ENCODE data around the gene SEMA5A.

The SEMA5A gene

GRCh38 chr5:9318031-9318430, 227.8 kb downstream of the SEMA5A start:
- DNase-seq (ENCODE audit: low read depth): no peak
- TF ChIP-seq CTCF (conservative IDR thresholded peaks at IDR 0.05; ENCODE audit: low read length): no peak
- no peak overlapping the region for H3K4me3 ChIP-seq (ENCODE audit: low read length)

GRCh38 chr5:9316733-9317132, 229.1 kb downstream of the SEMA5A start:
- no peak for TF ChIP-seq CTCF (conservative IDR thresholded peaks at IDR 0.05; ENCODE audit: low read length)

GRCh38 chr5:9316041-9316440, 229.8 kb downstream of the SEMA5A start:
- no peak for TF ChIP-seq CTCF (conservative IDR thresholded peaks at IDR 0.05; ENCODE audit: low read length)
- DNase-seq (ENCODE audit: low read depth): no peak
- no peak overlapping the region for H3K4me3 ChIP-seq (ENCODE audit: low read length)

More at GRCh38 chr5:9316733-9317132, 229.1 kb downstream of the SEMA5A start:
- DNase-seq (ENCODE audit: low read depth): no peak
- H3K4me3 ChIP-seq (ENCODE audit: low read length): no peak overlapping the region

- TF ChIP-seq CTCF (conservative IDR thresholded peaks at IDR 0.05; ENCODE audit: low read length): no peak
- no peak for DNase-seq (ENCODE audit: low read depth)
- no peak overlapping the region for H3K4me3 ChIP-seq (ENCODE audit: low read length)
Observed at GRCh38 chr5:9314558-9314957, 231.3 kb downstream of the SEMA5A start.

- no peak for DNase-seq (ENCODE audit: low read depth)
- no peak for TF ChIP-seq CTCF (conservative IDR thresholded peaks at IDR 0.05; ENCODE audit: low read length)
- no peak overlapping the region for H3K4me3 ChIP-seq (ENCODE audit: low read length)
Observed at GRCh38 chr5:9313751-9314150, 232.1 kb downstream of the SEMA5A start.

GRCh38 chr5:9307150-9307549, 238.7 kb downstream of the SEMA5A start:
- no peak for TF ChIP-seq CTCF (conservative IDR thresholded peaks at IDR 0.05; ENCODE audit: low read length)
- H3K4me3 ChIP-seq (ENCODE audit: low read length): no peak overlapping the region
- no peak for DNase-seq (ENCODE audit: low read depth)

GRCh38 chr5:9302218-9302617, 243.7 kb downstream of the SEMA5A start:
- TF ChIP-seq CTCF (conservative IDR thresholded peaks at IDR 0.05; ENCODE audit: low read length): no peak
- DNase-seq (ENCODE audit: low read depth): no peak

More at GRCh38 chr5:9302218-9302617, 243.7 kb downstream of the SEMA5A start:
- H3K4me3 ChIP-seq (ENCODE audit: low read length): no peak overlapping the region
